ENCODE results near the gene OPCML. TPM values are rescaled to one million over a fixed set of nuclear protein-coding genes. Genes with fewer than 3 reads are reported as not detected.

Gene OPCML
- total RNA-seq, 1 experiment from 2014 or later, result not detected

DNA sequence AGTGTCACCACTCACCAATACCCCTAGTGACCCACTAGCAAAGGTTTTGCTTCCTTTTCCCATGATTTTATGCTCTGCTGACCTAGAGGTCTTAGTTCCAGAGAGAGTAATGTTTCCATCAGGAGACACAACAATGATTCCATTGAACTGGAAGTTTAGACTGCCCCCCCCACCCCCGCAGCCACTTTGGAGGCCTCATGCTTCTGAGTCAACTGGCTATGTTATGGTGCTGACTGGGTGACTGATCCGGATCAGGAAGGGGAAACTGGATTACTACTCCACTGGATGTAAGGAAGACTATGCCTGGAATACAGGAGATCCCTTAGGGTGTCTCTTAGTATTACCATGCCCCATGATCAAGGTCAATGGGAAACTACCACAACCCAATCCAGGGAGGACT lies 633.6 kb downstream of the OPCML start:
- peak; percentile 27 for DNase-seq (ENCODE audit: low read depth)

DNA sequence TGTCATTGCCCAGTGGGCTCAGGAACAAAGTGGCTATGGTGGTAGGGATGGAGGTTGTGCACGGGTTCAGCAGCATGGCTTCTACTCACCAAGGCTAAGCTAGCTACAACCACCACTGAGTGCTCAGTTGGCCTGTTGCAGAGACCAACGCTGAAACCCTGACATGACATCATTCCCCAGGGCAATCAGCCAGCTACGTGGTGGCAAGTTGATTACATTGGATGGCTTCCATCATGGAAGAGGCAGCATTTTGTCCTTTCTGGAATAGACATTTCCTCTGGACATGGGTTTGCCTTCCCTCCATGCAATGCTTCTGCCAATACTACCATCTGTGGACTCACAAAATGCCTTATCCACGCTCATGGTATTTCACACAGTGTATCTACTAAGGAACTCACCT lies 634.3 kb downstream of the OPCML start:
- DNase-seq (ENCODE audit: low read depth), result peak; percentile 74

DNA sequence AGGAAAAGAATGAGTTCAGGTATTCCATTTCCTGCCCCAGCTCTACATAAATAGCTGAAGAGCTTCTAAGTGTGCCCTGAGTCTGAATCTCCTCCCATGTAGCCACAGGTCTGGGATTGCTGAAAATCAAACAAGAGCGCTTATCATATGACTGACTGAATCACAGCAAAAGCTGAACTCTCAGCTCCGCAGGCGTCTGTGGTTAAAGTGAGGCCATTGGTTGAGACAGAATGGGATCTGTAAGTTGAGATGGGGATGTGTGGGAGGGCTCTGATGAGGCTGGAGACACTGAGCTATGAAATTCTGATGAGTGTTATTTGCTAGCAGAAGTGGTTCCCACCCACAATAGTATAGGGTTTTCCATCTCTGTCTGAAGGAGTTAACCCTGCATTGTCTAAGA lies 637.0 kb downstream of the OPCML start:
- DNase-seq (ENCODE audit: low read depth), result peak; percentile 82

DNA sequence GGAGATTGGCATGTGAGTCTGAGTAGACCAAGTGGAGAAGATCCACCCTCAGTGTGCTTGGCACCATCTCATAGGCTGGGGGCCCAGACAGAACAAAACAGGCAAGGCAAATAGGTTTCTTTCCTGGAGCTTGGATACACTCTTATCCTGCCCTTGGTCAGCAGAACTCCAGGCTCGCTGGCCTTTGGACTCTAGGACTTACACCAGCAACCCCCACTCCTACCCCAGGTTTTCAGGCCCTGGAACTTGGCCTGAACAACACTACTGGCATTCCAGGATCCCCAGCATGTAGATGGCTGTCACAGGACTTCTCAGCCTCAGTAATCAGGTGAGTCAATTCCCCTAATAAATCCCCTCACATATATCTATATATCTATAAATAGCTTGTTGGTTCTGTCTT lies 637.7 kb downstream of the OPCML start:
- DNase-seq (ENCODE audit: low read depth), result no peak

DNA sequence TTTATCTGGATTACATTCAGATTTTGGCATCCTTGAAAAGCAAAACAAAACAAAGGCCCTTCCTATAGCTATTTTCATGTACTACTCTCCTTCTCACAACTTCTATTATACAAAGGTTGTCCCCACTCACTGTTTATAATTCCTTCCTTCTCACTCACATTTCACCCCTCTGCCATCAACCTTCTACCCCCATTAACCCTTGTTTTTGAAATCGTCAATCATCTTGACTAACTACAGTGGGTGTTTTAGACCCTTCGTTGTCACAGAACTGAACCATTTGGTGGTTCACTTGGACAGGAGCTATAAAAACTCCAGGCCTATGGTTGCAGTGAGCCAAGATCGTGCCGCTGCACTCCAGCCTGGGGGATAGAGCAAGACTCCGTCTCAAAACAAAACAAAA lies 639.4 kb downstream of the OPCML start:
- no peak for DNase-seq (ENCODE audit: low read depth)

DNA sequence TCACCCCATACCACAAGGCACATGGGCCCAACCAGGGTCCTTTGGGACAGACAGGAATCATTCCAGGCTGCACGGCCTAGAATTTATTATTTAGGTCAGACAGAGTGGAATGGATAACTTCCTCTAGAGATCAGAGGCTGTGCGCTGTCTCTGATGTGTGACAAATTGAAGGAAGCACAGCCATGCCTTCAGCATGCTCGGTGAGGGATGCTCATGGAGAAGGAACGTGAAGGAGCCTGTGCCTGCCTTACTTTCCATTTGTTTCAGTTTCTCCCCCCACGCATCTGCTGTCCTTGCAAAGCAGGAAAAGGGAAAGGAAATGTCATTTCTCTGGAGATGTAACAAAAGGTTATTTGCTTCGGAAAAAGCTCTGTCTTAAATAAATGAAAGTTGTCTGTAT lies 644.1 kb downstream of the OPCML start:
- DNase-seq (ENCODE audit: low read depth), result no peak

DNA sequence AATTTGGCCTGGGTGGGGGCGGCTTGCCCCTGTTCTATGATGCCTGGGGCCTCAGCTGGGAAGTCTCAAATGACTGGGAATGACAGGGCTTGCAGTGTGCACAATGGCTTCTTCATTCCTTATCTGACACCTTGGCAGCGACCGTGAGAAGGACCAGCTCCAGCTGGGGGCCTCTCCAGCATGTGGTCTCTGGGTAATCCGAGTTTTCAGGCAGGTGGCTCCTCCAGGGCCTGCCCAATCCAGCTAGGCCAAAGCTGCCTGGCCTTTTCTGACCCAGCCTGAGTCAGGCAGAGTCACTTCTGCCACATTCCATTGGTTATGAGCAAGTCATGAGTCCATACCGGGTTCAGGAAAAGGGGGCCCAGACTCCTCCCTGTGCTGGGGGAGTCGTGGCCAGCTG lies 646.0 kb downstream of the OPCML start:
- DNase-seq (ENCODE audit: low read depth), result peak; percentile 80

DNA sequence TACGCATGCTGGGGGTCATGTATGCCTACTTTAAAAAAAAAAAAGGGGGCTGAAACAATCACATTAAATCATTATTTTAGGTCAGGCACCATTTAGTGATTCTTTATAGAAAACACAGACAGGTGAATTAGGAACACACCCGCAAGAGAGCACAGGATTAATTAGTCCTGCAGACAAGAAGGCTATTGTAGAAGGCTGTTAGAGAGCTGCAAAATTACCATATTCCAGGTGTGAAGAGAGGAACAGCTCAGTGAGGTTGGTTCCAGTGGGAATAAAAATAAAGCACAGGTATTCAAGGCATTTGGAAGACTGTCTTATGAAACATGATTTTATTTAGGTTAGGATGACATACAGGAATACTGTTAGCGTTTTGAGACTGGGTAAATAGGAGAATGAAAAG lies 649.1 kb downstream of the OPCML start:
- DNase-seq (ENCODE audit: low read depth), result no peak

DNA sequence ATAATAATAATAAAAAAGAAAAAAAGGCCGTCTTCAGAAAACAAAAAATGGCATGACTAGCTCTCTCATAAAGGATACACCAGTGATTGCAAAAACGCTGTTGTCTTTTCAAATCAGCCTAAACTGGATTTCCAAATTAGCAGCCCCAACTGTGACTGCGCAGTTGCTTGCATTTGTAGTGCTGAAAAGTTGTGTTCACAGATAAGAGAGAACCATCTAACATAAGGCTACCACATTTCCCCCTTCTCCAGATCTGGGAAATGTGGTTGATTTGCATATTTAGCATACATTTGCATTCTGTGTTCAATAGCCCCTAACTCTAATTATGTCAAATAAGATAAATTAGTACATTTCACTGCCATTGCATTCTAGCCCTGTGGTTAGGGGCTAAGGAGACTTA lies 650.7 kb downstream of the OPCML start:
- DNase-seq (ENCODE audit: low read depth), result no peak

DNA sequence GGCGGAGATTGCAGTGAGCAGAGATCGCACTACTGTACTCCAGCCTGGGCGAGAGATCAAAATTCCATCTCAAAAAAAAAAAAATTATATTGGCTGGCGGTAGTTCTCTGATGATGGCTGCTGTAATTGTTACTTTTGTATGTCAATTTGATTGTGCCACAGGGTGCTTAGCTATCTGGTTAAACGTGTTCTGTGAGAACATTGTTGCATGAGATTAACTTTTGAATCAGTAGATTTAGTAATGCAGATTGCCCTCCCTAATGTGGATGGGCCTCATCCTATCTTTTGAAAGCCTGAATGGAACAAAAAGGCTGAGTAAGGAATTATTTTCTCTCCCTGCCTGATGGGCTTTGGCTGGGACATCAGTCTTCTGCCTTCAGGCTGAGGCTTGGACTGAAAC lies 654.2 kb downstream of the OPCML start:
- no peak for DNase-seq (ENCODE audit: low read depth)

DNA sequence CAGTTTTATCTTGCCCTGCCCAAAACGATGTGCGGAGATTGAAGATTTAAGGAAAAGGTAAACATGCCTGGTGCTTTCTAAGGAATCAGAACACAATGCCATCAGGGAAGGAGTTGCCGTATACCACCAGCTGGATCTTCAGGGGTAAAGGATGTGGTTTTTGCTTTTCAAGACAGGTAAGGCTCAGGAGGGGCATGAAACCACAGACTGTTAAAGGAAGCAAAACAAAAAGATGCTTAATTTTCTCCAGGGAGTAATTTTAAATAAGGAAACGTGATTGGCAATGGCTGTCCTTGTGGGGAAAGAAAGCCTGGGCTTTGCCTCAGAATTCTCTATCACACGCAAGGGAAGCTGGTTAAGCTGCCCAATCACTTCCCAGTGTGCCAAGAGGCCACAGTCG lies 655.6 kb downstream of the OPCML start:
- DNase-seq (ENCODE audit: low read depth), result no peak

DNA sequence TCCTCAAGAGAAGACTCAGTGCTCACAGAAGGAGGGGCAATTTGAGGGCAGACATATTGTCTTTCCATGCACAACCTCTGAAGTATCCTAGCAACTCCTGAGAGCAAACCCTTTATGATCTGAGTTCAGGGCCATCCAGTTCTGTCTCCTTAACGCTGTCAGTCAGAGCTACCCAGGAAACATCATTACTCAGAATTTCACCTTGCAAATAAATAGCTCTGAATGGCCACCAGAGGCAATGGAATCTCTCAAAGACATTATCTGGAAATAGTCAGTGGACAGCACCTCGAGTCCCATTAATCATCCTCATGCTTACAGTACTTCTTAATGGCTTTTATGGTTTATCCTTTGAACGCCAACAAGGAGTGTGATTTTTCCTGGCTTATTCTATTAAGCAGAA lies 656.1 kb downstream of the OPCML start:
- no peak for DNase-seq (ENCODE audit: low read depth)

DNA sequence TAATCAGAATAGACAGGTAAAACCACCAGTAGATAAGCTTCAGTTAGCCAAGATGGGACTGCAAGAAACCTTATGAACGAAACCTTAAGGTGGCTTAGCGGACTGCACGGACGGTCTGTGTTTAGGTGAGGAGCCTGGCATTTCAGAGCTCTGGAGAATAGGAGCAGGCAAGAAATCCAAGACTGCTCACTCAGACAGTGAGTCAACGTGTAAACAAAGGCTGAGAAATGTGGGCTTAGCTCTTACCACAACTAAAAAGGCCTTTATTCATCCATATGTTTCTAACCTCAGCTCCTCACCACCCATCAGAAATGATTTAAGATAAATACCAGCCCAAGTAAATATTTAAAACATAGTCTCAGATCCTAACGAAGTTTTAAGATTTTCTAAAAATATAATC lies 657.7 kb downstream of the OPCML start:
- DNase-seq (ENCODE audit: low read depth), result peak; percentile 84

DNA sequence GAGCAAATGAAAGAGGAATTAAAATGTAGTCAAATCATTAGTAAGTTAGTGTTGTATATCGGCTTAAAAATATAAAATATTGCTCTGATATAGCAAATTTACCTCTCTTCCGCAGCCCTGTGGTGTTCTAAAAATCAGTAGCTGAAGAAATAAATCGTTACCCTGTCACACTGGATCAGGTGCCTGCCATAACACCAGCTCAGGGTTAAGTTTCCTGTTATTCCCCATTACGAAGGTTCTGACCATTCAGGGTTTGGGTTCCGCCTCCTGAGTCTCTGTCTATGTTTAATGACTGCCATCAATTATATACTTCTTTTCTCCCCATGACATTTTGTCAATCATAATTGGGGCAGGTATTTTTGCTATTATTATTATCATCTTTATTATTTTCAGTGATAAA lies 658.5 kb downstream of the OPCML start:
- no peak for DNase-seq (ENCODE audit: low read depth)

DNA sequence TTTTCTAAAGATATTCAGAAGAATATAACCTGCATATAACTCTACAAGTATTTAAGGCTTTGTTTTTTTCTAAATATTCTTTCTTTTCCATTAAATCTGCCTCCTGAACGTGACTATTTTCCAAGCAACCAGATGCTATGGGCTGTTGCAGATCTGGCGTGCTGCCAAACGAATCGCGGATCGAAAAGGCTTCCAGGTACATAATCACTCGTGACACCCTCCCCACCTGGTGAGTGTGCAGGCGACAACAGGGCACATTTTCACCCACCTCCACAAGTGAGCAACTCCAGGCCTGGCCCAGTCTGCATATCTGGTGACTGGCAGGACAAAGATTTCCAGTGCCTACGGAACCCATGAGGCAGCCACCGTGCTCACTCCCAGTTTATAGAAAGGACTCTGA lies 660.1 kb downstream of the OPCML start:
- DNase-seq (ENCODE audit: low read depth), result no peak

DNA sequence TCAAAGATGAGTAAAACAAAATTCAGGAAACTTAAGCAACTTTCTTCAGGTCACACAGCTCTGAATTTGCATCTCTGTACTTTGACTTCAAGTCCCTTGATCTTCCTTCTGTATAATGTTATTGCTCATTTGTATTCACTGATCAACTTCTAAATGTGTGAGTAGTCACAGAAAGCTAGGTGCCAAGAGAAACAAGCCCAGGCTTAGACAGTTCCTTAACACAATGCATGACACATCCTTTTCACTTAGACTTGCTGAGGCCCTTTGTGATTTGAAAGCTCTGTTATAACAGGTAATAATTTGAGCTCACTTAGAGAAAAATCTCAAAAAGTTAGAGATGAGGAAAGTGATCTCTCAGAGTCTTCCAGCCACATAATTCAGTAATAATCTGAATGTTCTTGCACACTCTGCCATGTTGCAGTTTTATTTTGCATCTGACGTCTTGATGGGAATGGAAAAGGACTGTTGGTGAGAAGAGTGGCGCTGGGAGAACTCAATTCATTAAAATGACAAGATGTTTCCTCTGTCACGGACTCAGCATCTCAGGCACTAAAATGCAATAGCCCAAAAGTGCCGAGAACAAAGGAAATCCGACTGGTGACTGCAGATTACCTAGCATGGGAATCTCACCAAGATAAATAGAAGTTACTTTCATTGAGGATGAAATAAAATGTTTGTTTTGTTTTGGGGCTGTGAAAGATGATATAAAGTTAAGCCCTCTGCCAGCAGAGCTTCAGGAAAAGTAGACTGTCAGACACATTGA lies 665.3 kb downstream of the OPCML start:
- DNase-seq (ENCODE audit: low read depth), result peak; percentile 68

DNA sequence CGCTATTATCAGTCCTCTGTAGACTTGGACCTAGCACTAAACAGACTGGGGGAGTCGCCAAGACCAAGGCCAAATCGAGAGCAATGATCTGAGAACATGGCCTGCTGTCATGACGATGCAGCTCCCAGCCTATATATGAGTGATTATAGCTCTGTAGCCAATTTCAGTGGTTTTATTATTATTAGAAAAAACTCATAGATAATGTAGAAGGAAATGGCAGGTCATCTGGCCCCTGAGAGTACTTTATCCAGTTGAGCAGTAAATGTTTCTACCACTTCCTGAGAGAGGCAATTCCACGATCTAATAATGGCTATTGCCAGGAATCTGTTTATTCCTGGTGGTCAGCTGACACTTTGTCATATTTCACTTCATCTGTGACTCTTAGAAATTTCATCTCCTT lies 666.7 kb downstream of the OPCML start:
- DNase-seq (ENCODE audit: low read depth), result no peak

DNA sequence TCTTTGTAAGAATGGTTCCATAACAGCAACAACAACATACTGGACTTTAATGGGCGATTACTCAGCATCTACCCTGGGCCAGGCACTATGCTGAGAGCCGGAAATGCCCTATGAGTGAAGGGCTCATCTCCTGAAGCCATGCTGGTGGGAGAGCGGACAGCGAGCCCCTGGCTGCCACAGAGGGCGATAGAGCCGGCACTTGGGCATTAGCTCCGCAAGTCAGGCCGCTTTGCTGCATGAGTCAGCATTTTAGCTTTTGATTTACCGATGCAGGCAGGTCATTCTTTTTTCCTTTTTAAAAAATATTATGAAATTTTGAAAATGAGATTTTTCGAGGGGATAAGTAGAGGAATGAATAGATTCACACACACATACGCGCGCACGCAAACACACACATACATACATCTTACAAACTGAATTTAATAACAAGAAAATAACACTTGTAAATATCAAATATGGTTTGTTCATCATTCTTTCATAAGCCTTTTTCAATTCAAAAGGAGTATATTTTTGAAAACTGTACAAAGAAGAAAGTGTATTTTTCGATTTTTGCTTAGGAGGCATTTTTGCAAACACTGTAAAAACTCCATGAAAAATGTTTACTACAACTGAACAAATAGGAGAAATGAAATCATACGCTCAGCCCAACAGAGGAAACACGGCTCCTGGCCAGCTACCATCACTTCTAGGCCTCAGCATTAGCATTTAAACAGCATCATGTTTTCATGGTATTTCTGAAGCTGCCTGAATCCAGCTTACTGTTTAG lies 667.3 kb downstream of the OPCML start:
- DNase-seq (ENCODE audit: low read depth), result peak; percentile 49

DNA sequence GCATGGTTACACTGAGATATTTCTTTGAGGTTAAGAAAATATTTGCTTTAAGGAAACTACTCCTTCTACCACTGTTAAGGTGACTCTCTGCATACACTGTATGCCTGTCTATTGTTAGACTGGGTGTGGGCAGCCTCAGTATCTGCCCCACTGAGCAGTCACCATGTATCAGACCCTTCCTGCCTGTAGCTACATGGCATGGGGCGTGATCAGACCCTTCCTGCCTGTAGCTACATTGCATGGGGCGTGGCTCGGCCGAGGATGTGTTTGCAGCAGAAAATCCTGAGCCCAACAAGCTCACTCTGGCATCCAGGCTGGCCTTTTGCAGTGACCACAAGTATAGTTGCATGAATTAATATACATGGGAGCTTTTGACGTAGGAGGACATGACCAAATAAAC lies 669.4 kb downstream of the OPCML start:
- no peak for DNase-seq (ENCODE audit: low read depth)

DNA sequence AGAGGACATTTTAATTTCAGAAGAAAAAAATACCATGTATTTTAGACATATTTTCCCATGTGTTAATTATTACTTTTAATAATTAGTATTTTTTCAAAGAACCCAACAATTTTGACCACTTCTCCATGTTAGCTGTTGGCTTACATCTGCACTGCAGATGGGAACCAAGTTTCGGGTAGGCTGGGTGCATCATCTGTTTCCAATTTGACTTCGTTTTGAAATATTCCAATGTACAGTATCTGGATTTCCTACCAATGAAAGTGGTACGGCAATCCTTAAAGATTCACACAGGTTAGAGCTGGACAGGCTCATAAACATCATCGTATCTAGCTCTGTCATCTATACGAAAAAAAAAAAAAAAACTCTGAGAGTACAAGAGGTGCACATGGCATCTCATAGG lies 670.2 kb downstream of the OPCML start:
- no peak for DNase-seq (ENCODE audit: low read depth)

DNA sequence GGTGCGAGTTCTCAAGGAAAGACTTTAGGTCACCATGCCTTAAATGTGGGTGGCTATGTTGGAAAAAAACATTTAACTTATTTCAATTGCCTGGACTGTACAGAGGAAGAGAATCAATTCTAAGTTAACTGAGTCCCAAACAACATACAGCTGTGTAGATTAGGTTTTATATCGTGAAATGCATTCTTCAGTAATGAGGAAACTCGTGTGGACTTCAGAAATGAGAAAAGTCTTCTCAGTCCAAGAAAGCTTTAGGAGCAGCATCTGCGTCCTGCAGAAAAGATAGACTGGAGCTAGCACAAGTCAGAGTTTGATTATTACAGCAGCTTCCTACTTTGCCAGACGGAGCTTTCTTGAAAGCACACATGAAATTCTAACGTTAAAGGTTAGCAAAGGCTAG lies 673.0 kb downstream of the OPCML start:
- no peak for DNase-seq (ENCODE audit: low read depth)

DNA sequence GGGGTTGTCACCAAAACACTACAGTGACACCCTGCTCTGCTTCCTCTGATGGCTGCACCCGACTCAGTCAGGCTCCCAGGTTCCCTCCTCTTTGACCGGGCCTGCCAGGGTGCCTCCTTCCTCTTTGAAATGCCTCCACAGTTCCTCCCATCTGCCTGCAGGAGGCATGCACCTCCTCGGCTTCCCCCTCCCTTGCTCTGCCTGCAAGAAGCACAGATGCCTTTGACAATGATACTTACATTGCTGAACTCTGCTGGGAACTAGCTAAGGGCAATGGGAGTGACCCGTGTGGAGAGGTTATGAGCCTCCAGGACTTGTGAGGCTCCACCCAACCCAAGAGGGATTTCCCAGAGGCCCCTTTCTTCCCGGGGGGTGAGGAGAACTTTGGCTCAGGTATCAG lies 674.1 kb downstream of the OPCML start:
- DNase-seq (ENCODE audit: low read depth), result peak; percentile 45

DNA sequence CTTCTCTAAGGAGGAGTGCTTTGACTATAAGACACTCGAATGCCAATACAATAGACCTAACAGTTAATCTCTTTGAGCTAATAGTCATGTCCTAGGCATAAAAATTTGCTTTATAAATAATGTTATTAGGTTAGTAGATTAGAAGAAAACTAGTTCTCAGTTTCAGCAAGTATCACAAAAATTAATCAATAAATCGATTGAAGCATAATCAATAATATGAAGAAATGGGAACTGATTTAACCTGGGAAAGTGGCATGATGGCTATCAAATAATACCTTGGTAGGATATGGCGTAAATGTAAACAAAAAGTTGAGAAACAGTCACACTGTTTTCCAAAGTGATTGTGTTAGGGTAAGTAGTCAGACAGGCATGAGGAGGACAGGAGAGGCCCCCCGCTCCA lies 676.3 kb downstream of the OPCML start:
- DNase-seq (ENCODE audit: low read depth), result no peak

DNA sequence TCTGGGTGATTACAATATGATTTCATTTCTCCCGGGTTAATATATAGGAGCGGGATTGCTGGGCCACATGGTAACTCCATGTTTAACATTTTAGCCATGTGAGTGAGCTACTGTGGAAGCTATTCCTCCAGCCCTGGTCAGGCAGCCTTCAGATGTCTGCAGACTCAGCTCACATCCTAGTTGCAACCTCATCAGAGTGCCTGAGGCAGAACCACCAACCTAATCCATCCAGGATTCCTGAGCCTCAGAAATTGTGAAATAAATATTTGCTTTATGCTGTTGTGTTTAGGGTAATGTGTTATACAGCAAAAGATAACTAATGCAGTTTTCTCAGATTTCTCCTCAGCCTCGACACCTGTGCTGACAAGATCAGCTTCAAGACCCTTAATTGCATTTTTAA lies 676.8 kb downstream of the OPCML start:
- DNase-seq (ENCODE audit: low read depth), result no peak

Measured in Daoy (cell line).